K562 (cell line): Measurements from ENCODE around the gene SLC8A2. TPM values are rescaled to one million over a fixed set of nuclear protein-coding genes. Genes with fewer than 3 reads are reported as not detected.

Experiments
- DMBX1 ChIP-seq: fragments of 250-450 bp; sonication (Bioruptor Pico); IDR thresholded peaks from 2 replicates; pipeline ENCODE4 v1.8.0; 2022; ENCODE audit warnings: inconsistent platforms, mild to moderate bottlenecking, moderate library complexity, borderline replicate concordance
- EGR1 ChIP-seq: fragments of 450-650 bp; conservative IDR thresholded peaks from 2 replicates; pipeline ENCODE4 v1.6.1; 2017; ENCODE audit warnings: mild to moderate bottlenecking
- EP300 ChIP-seq: IDR thresholded peaks from 2 replicates; pipeline ENCODE4 v1.6.1; 2012; ENCODE audit warnings: low read length, improper control_type of control experiment
- HNRNPL ChIP-seq: fragments of 200-400 bp; formaldehyde crosslinking; IDR thresholded peaks from 2 replicates; pipeline ENCODE4 v1.6.1; 2017; ENCODE audit warnings: low read depth, mild to moderate bottlenecking, low read length
- L3MBTL2 ChIP-seq: fragments of 450-650 bp; IDR thresholded peaks from 2 replicates; pipeline ENCODE4 v1.6.1; 2016; ENCODE audit warnings: mild to moderate bottlenecking, moderate library complexity
- MITF ChIP-seq: IDR thresholded peaks from 2 replicates; pipeline ENCODE4 v1.6.1; 2014; ENCODE audit warnings: antibody characterized with exemption
- MYBL2 ChIP-seq, 2 experiments: fragments of 450-650 bp in 1 of 2; sonication (generic) in 1 of 2; formaldehyde crosslinking in 1 of 2; IDR thresholded peaks; 2 replicates each; pipeline versions ENCODE4 v1.6.1 to v1.8.1; 2017 to 2022; ENCODE audit warnings: borderline replicate concordance in 1 of 2, inconsistent platforms in 1 of 2, low read depth in 1 of 2, mild to moderate bottlenecking in 1 of 2, missing genetic modification reagents in 1 of 2, moderate library complexity in 1 of 2
- PCBP1 ChIP-seq: fragments of 200-400 bp; formaldehyde crosslinking; IDR thresholded peaks from 2 replicates; pipeline ENCODE4 v1.6.1; 2018; ENCODE audit warnings: mild to moderate bottlenecking, low read depth, low read length; ENCODE audit not compliant: poor library complexity, severe bottlenecking
- POLR2G ChIP-seq: fragments of 200-400 bp; formaldehyde crosslinking; IDR thresholded peaks from 2 replicates; pipeline ENCODE4 v1.6.1; 2017; ENCODE audit warnings: low read depth, mild to moderate bottlenecking, antibody characterized with exemption, low read length, moderate library complexity
- REST ChIP-seq, 2 experiments: fragments of 450-650 bp; formaldehyde crosslinking in 1 of 2; IDR thresholded peaks; 2 replicates each; pipeline versions ENCODE4 v1.4.0 to v1.6.1; 2014 to 2020; ENCODE audit warnings: mild to moderate bottlenecking in 2 of 2, borderline replicate concordance in 1 of 2, low read depth in 1 of 2
- SMAD3 ChIP-seq: fragments of 450-650 bp; formaldehyde crosslinking; conservative IDR thresholded peaks from 2 replicates; pipeline ENCODE4 v1.4.0; 2020; ENCODE audit warnings: mild to moderate bottlenecking
- TCFL5 ChIP-seq: fragments of 250-450 bp; sonication (Bioruptor Pico); conservative IDR thresholded peaks from 2 replicates; pipeline ENCODE4 v1.6.1; 2021; ENCODE audit warnings: mild to moderate bottlenecking, moderate library complexity, matching md5 sums
- TSC22D4 ChIP-seq: fragments of 450-650 bp; IDR thresholded peaks from 2 replicates; pipeline ENCODE4 v1.6.1; 2016; ENCODE audit warnings: missing genetic modification characterization, missing biosample characterization, control low read depth
- ZFP91 ChIP-seq: sonication (generic); formaldehyde crosslinking; IDR thresholded peaks from 2 replicates; pipeline ENCODE4 v1.8.0; 2022; ENCODE audit warnings: mild to moderate bottlenecking, missing genetic modification reagents
- ZNF143 ChIP-seq: sonication (generic); formaldehyde crosslinking; IDR thresholded peaks from 2 replicates; pipeline ENCODE4 v1.9.0; 2022; ENCODE audit warnings: mild to moderate bottlenecking, missing genetic modification reagents
- polyA plus RNA-seq, 8 experiments: library from polyadenylated mRNA; depleted of rRNA in 4 of 8; stranded (reverse) in 5 of 8; unstranded in 3 of 8; fragments of >200 nt; fragmentation: Nextera tagmentation in 2 of 8; fragmentation: Illumina TruSeq in 1 of 8; extraction: Ambion mirVana in 2 of 8; extraction: Trizol in 1 of 8; gene quantifications; 2 replicates each; pipeline versions ENCODE4 v1.2.1 to v1.2.3, GENCODE V29; 2011 to 2014; ENCODE audit warnings: inconsistent platforms in 1 of 8, missing spikeins in 1 of 8
- total RNA-seq, 7 experiments: library from RNA; depleted of rRNA in 6 of 7; stranded (reverse); fragments of >200 nt in 6 of 7; fragmentation: Illumina TruSeq in 2 of 7; extraction: Trizol in 2 of 7; gene quantifications; 2 replicates each; pipeline versions ENCODE4 v1.2.1 to v1.2.3, GENCODE V29; 2011 to 2021; ENCODE audit warnings: low replicate concordance in 1 of 7

Gene SLC8A2
- total and polyA plus RNA-seq, 9 of the 15 experiments (the other 6 are each of a cell fraction or from before 2014, with no cell fraction given), result 0.07 to 0.66 (median 0.24) TPM; not detected in 3

- TF ChIP-seq HNRNPL (peak; percentile 91), TSC22D4 (tag) (no peak), REST (IDR thresholded peaks at IDR 0.05; ENCODE audit: borderline replicate concordance) (peak; percentile 6), REST (CRISPR knock-in tag; IDR thresholded peaks at IDR 0.05; ENCODE audit: low read depth) (no peak), POLR2G (peak; percentile 39), ZNF143 (CRISPR knock-in tag) (0 out of 2 replicates have a peak, but pooled peaks have one; percentile 48), EP300 (no peak), EGR1 (peak; percentile 91), SMAD3 (CRISPR knock-in tag) (no peak), PCBP1 (peak; percentile 19), DMBX1 (no peak), MYBL2 (IDR thresholded peaks at IDR 0.05; ENCODE audit: low read depth) (no peak), MYBL2 (CRISPR knock-in tag; IDR thresholded peaks at IDR 0.05; ENCODE audit: borderline replicate concordance) (peak; percentile 82), MITF (peak; percentile 42; the same call in 1 of the 2 replicates), ZFP91 (CRISPR knock-in tag) (no peak), TCFL5 (CRISPR knock-in tag) (no peak), L3MBTL2 (peak; percentile 100)
Observed at GRCh38 chr19:47447470-47448359, 24.0 kb downstream of the SLC8A2 start (continued).
